Measurements from ENCODE around the gene DCLK3.

GRCh38 chr3:36677331-36678007, 86.9 kb downstream of the DCLK3 start:
- TF ChIP-seq CTCF (conservative IDR thresholded peaks at IDR 0.05; ENCODE audit: low read depth, low read length): no peak
- TF ChIP-seq EZH2 (IDR thresholded peaks at IDR 0.05; ENCODE audit: borderline replicate concordance, low read depth, low read length, poor library complexity, severe bottlenecking): no peak
